Measurements from ENCODE around the gene KIAA1671.

- TF ChIP-seq PRMT3 (CRISPR knock-in tag; IDR thresholded peaks at IDR 0.05; ENCODE audit: borderline replicate concordance, low read depth) (no peak), POLR2AphosphoS5 (IDR thresholded peaks at IDR 0.05; ENCODE audit: low read depth, low read length) (no peak), PLSCR1 (CRISPR knock-in tag; IDR thresholded peaks at IDR 0.05; ENCODE audit: borderline replicate concordance) (no peak), MEIS2 (CRISPR knock-in tag; IDR thresholded peaks at IDR 0.05) (no peak)
Measured at GRCh38 chr22:24975813-24976341, 23.4 kb downstream of the KIAA1671 start.
